H1 (cell line): ENCODE measurements around the gene PRTG. TPM values are rescaled to one million over a fixed set of nuclear protein-coding genes. Genes with fewer than 3 reads are reported as not detected.

Source experiments
- CTCF ChIA-PET: fragments of 300-600 bp; sonication (Branson Sonifier 250); formaldehyde crosslinking; loops from one replicate; lab custom pipeline; 2021; ENCODE audit not compliant: partially characterized antibody; lab: Charles Lee
- POLR2A ChIA-PET: fragments of 300-600 bp; sonication (Branson Sonifier 250); formaldehyde crosslinking; loops from one replicate; lab custom pipeline; 2021; ENCODE audit warnings: inconsistent platforms; ENCODE audit not compliant: partially characterized antibody; lab: Charles Lee
- DNase-seq, 2 experiments: peaks; one replicate each; pipeline versions ENCODE4 v3.0.0 to v3.0.0-alpha.2; 2010 to 2022; ENCODE audit warnings: low spot score in 2 of 2, low read depth in 1 of 2, mixed read lengths in 1 of 2
- FAIRE-seq: peaks from 2 replicates; lab custom pipeline; 2011; peaks lifted over from hg19 to GRCh38; lab: Jason Lieb, UNC
- H2AFZ ChIP-seq: 2 replicates; pipeline ENCODE4 v1.8.1; 2012; ENCODE audit warnings: low read length, inconsistent platforms
- H2AK5ac ChIP-seq: 2 replicates; pipeline ENCODE4 v1.6.1; 2013; ENCODE audit warnings: low read depth, low read length
- H2BK120ac ChIP-seq: replicated peaks from 2 replicates; pipeline ENCODE3; 2013; ENCODE audit warnings: low read depth, low read length, inconsistent platforms
- H2BK12ac ChIP-seq: 2 replicates; pipeline ENCODE4 v1.6.1; 2013; ENCODE audit warnings: low read depth, low read length
- H2BK15ac ChIP-seq: 2 replicates; pipeline ENCODE4 v1.6.1; 2013; ENCODE audit warnings: low read length
- H2BK20ac ChIP-seq: 2 replicates; pipeline ENCODE4 v1.6.1; 2013; ENCODE audit warnings: low read length
- H2BK5ac ChIP-seq: 2 replicates; pipeline ENCODE4 v1.6.1; 2013; ENCODE audit warnings: low read depth, low read length
- H3K14ac ChIP-seq: 2 replicates; pipeline ENCODE4 v1.6.1; 2013; ENCODE audit warnings: inconsistent platforms; ENCODE audit not compliant: insufficient read length
- H3K18ac ChIP-seq: 2 replicates; pipeline ENCODE4 v1.6.1; 2013; ENCODE audit warnings: low read length; ENCODE audit errors: extremely low read depth
- H3K23ac ChIP-seq: 2 replicates; pipeline ENCODE4 v1.6.1; 2013; ENCODE audit warnings: inconsistent platforms; ENCODE audit not compliant: insufficient read length
- H3K23me2 ChIP-seq: 2 replicates; pipeline ENCODE4 v1.6.1; 2013; ENCODE audit warnings: low read depth, low read length
- H3K27ac ChIP-seq: 2 replicates; pipeline ENCODE4 v1.6.1; 2011; ENCODE audit warnings: low read depth, low read length, inconsistent platforms
- H3K27me3 ChIP-seq, 4 experiments: replicated peaks in 1 of 4; 1 replicate in 1 of 4; 2 replicates in 3 of 4; pipeline versions ENCODE4 v1.6.1 to v1.8.1; 2011 to 2013; ENCODE audit warnings: low read length in 3 of 4, mild to moderate bottlenecking in 3 of 4, inconsistent platforms in 2 of 4, mixed read lengths in 2 of 4, moderate library complexity in 1 of 4; ENCODE audit not compliant: control insufficient read depth in 3 of 4, insufficient read depth in 3 of 4; ENCODE audit errors: extremely low read depth in 1 of 4
- H3K36me3 ChIP-seq, 4 experiments: 2 replicates each; pipeline versions ENCODE4 v1.6.1 to v1.8.1; 2011 to 2013; ENCODE audit warnings: mild to moderate bottlenecking in 4 of 4, low read length in 3 of 4, moderate library complexity in 2 of 4, control low read depth in 1 of 4, inconsistent platforms in 1 of 4; ENCODE audit not compliant: insufficient read depth in 4 of 4, control insufficient read depth in 2 of 4
- H3K4ac ChIP-seq: replicated peaks from 2 replicates; pipeline ENCODE3; 2013; ENCODE audit warnings: low read length, low read depth, mixed read lengths, inconsistent platforms; ENCODE audit not compliant: insufficient read length
- H3K4me1 ChIP-seq, 4 experiments: replicated peaks in 1 of 4; 1 replicate in 1 of 4; 2 replicates in 3 of 4; pipeline versions ENCODE4 v1.6.1 to v1.8.1; 2011 to 2013; ENCODE audit warnings: low read length in 3 of 4, inconsistent platforms in 2 of 4, mixed read lengths in 1 of 4; ENCODE audit not compliant: insufficient read depth in 4 of 4, control insufficient read depth in 3 of 4
- H3K4me2 ChIP-seq, 2 experiments: 2 replicates each; pipeline versions ENCODE4 v1.6.1 to v1.8.1; 2011 to 2013; ENCODE audit warnings: low read depth in 2 of 2, low read length in 2 of 2, control low read depth in 1 of 2, inconsistent platforms in 1 of 2, mild to moderate bottlenecking in 1 of 2; ENCODE audit not compliant: insufficient read depth in 1 of 2
- H3K4me3 ChIP-seq, 4 experiments: fragments of 200-600, 300-600 bp in 1 of 4; sonication (generic), shearing (Covaris generic), sonication (Bioruptor Twin) in 1 of 4; 2 replicates each; pipeline versions ENCODE4 v1.5.1 to v1.8.1; 2011 to 2016; ENCODE audit warnings: low read length in 4 of 4, low read depth in 3 of 4, control low read depth in 2 of 4, inconsistent platforms in 2 of 4, mild to moderate bottlenecking in 2 of 4, mixed read lengths in 1 of 4, moderate library complexity in 1 of 4; ENCODE audit not compliant: insufficient read depth in 2 of 4; ENCODE audit errors: extremely low read depth in 1 of 4
- H3K56ac ChIP-seq: replicated peaks from 2 replicates; pipeline ENCODE3; 2013; ENCODE audit warnings: low read depth, mild to moderate bottlenecking, mixed read lengths, low read length, inconsistent platforms; ENCODE audit not compliant: insufficient read length
- H3K79me1 ChIP-seq: 2 replicates; pipeline ENCODE4 v1.6.1; 2013; ENCODE audit warnings: low read depth, low read length, control low read depth
- H3K79me2 ChIP-seq, 2 experiments: 2 replicates each; pipeline versions ENCODE4 v1.6.1 to v1.8.1; 2012 to 2013; ENCODE audit warnings: low read length in 2 of 2, mild to moderate bottlenecking in 2 of 2, inconsistent platforms in 1 of 2; ENCODE audit not compliant: insufficient read depth in 2 of 2, control insufficient read depth in 1 of 2
- H3K9ac ChIP-seq, 4 experiments: replicated peaks in 1 of 4; 1 replicate in 1 of 4; 2 replicates in 3 of 4; pipeline versions ENCODE4 v1.6.1 to v1.8.1; 2011 to 2013; ENCODE audit warnings: low read depth in 3 of 4, low read length in 3 of 4, control low read depth in 2 of 4, mild to moderate bottlenecking in 2 of 4, moderate library complexity in 2 of 4, inconsistent platforms in 1 of 4; ENCODE audit errors: extremely low read depth in 1 of 4
- H3K9me3 ChIP-seq, 2 experiments: 2 replicates each; pipeline versions ENCODE4 v1.6.1 to v1.8.1; 2012 to 2013; ENCODE audit warnings: mild to moderate bottlenecking in 2 of 2, moderate library complexity in 2 of 2, control low read depth in 1 of 2, inconsistent platforms in 1 of 2, low read depth in 1 of 2, low read length in 1 of 2, mixed read lengths in 1 of 2; ENCODE audit not compliant: insufficient read depth in 2 of 2
- H4K20me1 ChIP-seq, 2 experiments: replicated peaks in 1 of 2; 2 replicates each; pipeline versions ENCODE3 to v1.8.1; 2011 to 2013; ENCODE audit warnings: inconsistent platforms in 2 of 2, low read length in 2 of 2, mild to moderate bottlenecking in 1 of 2; ENCODE audit not compliant: insufficient read depth in 2 of 2, control insufficient read depth in 1 of 2
- H4K5ac ChIP-seq: 2 replicates; pipeline ENCODE4 v1.6.1; 2013; ENCODE audit warnings: low read length, low read depth, mixed read lengths, inconsistent platforms; ENCODE audit not compliant: insufficient read length
- H4K8ac ChIP-seq: 2 replicates; pipeline ENCODE4 v1.8.0; 2013; ENCODE audit warnings: mild to moderate bottlenecking, moderate library complexity, low read length, inconsistent platforms; ENCODE audit not compliant: insufficient read depth; ENCODE audit errors: extremely low read depth
- H4K91ac ChIP-seq: replicated peaks from 2 replicates; pipeline ENCODE3; 2013; ENCODE audit warnings: low read length, mixed read lengths, inconsistent platforms; ENCODE audit not compliant: insufficient read length
- CEBPB ChIP-seq: IDR thresholded peaks from 2 replicates; pipeline ENCODE4 v1.6.1; 2012; ENCODE audit warnings: low read depth, low read length
- CTBP2 ChIP-seq: IDR thresholded peaks from 2 replicates; pipeline ENCODE4 v1.7.0; 2011; ENCODE audit warnings: borderline replicate concordance, mild to moderate bottlenecking, moderate library complexity, mixed read lengths, low read length; ENCODE audit not compliant: insufficient read depth, insufficient read length
- EGR1 ChIP-seq: IDR thresholded peaks from 2 replicates; pipeline ENCODE4 v1.6.1; 2011; ENCODE audit warnings: low read depth, low read length, borderline replicate concordance
- GTF2F1 ChIP-seq: IDR thresholded peaks from 2 replicates; pipeline ENCODE4 v1.6.1; 2012; ENCODE audit warnings: low read depth, low read length, improper control_type of control experiment, borderline replicate concordance
- HDAC6 ChIP-seq: IDR thresholded peaks from one replicate; pipeline ENCODE4 v1.7.1; 2012; ENCODE audit warnings: low read depth, mild to moderate bottlenecking, inconsistent platforms, low read length, moderate library complexity
- NANOG ChIP-seq: IDR thresholded peaks from 2 replicates; pipeline ENCODE4 v1.6.1; 2011; ENCODE audit warnings: low read length, low read depth, mild to moderate bottlenecking, inconsistent platforms; ENCODE audit not compliant: insufficient read depth, poor library complexity, severe bottlenecking
- PHF8 ChIP-seq: fragments of 200-600 bp; sonication (generic); conservative IDR thresholded peaks from 2 replicates; pipeline ENCODE4 v1.7.1; 2012; ENCODE audit warnings: low read depth, mild to moderate bottlenecking, inconsistent platforms, low read length, moderate library complexity
- POU5F1 ChIP-seq: IDR thresholded peaks from 2 replicates; pipeline ENCODE4 v1.6.1; 2011; ENCODE audit warnings: low read depth, mild to moderate bottlenecking, low read length, moderate library complexity
- RFX5 ChIP-seq: IDR thresholded peaks from 2 replicates; pipeline ENCODE4 v1.6.1; 2011; ENCODE audit warnings: low read depth, low read length, improper control_type of control experiment, borderline replicate concordance
- SP1 ChIP-seq: IDR thresholded peaks from 2 replicates; pipeline ENCODE4 v1.6.1; 2011; ENCODE audit warnings: low read depth, low read length
- YY1 ChIP-seq: IDR thresholded peaks from 2 replicates; pipeline ENCODE4 v1.6.1; 2011; ENCODE audit warnings: low read depth, mild to moderate bottlenecking, low read length
- WGBS, 2 experiments: shearing (Covaris generic) in 1 of 2; methylation state at CpG; one replicate each; pipeline versions ENCODE4 v1.1.6 to v1.1.7; 2013 to 2015; ENCODE audit warnings: low lambda C conversion rate in 2 of 2, mixed read lengths in 2 of 2, inconsistent platforms in 1 of 2, low coverage in 1 of 2, missing lambda C conversion rate in 1 of 2; ENCODE audit not compliant: insufficient replicate concordance in 2 of 2, insufficient coverage in 1 of 2, insufficient read length in 1 of 2; ENCODE audit errors: extremely low coverage in 1 of 2, missing lambda C conversion rate in 1 of 2; 5-methylcytosine and 5-hydroxymethylcytosine counted together
- polyA plus RNA-seq, 7 experiments: library from polyadenylated mRNA; depleted of rRNA in 3 of 7; stranded (reverse) in 5 of 7; unstranded in 2 of 7; fragments of >200 nt in 5 of 7; fragments of 200-250 nt in 2 of 7; gene quantifications; 1 replicate in 5 of 7; 2 replicates in 1 of 7; 4 replicates in 1 of 7; pipeline versions ENCODE4 v1.2.1 to v1.2.3, GENCODE V29; 2011 to 2013; ENCODE audit warnings: missing spikeins in 2 of 7, mixed read lengths in 2 of 7
- total RNA-seq: library from RNA; stranded (reverse); fragmentation: NEBNext Ultra II Directional; extraction: Animal tissue kit (Norgen Biotek cat#: 25700); gene quantifications from 2 replicates; pipeline ENCODE4 v1.2.1, GENCODE V29; 2021
- TF ChIP-seq, protein P1 (sequence below), 3 experiments: IDR thresholded peaks; 1 replicate in 2 of 3; 2 replicates in 1 of 3; pipeline versions ENCODE4 v1.5.1 to v1.6.1; 2011; ENCODE audit warnings: low read length in 3 of 3, mild to moderate bottlenecking in 3 of 3, inconsistent platforms in 2 of 3, low read depth in 1 of 3, moderate library complexity in 1 of 3; ENCODE audit not compliant: insufficient read depth in 1 of 3; ENCODE audit errors: control extremely low read depth in 1 of 3

PRTG gene
- total and polyA plus RNA-seq, 2 of the 8 experiments (the other 6 are each of a cell fraction or from before 2014, with no cell fraction given) = 3.1 to 3.2 TPM

- Histone ChIP-seq H3K4ac (no peak overlapping the region), H3K79me1 (no peaks in the 10 kb centered on the region), H4K5ac (no peak overlapping the region), H2AFZ (no peak overlapping the region), H4K91ac (no peak overlapping the region), H3K23ac (no peak overlapping the region), H3K9ac (no peak overlapping the region), H3K9me3 (0 out of 4 replicates have a peak, but pooled peaks cover 0 to 3% of the 10 kb centered on the region in 2 experiments), H3K18ac (no peak overlapping the region), H2BK12ac (no peak overlapping the region), H3K4me3 (no peak overlapping the region), H3K56ac (no peak overlapping the region), H3K27me3 (no peaks in the 10 kb centered on the region; a peak in 1 of 7 replicates), H3K14ac (no peak overlapping the region), H2BK120ac (no peak overlapping the region), H3K36me3 (no peaks in the 10 kb centered on the region), H3K4me2 (no peak overlapping the region), H3K4me1 (no peaks in the 10 kb centered on the region), H3K27ac (no peak overlapping the region), H3K23me2 (no peaks in the 10 kb centered on the region), H4K8ac (no peak overlapping the region), H2BK5ac (no peak overlapping the region), H2AK5ac (no peak overlapping the region), H2BK20ac (no peak overlapping the region), H2BK15ac (no peak overlapping the region), H4K20me1 (peaks cover 0 to 1% of the 10 kb centered on the region in 2 experiments), H3K79me2 (no peaks in the 10 kb centered on the region)
- FAIRE-seq (no peak), DNase-seq (no peak)
- CTCF ChIA-PET = interaction anchor here (1.4 kb wide), 1 partner anchor 66 kb away, joined by 3 read pairs; no protein-coding TSS in a partner anchor
- WGBS, 2 experiments = 86% methylated on average over 3 of the region's 4 CpGs; no CpG with 5 or more reads in 1 of the 2 experiments
- POLR2A ChIA-PET = interaction anchor here (0.6 kb wide), 1 partner anchor 12 kb away, joined by 3 read pairs; no protein-coding TSS in a partner anchor
- TF ChIP-seq HDAC6 = no peak
- TF ChIP-seq EGR1 = no peak
- no peak for TF ChIP-seq CEBPB
- TF ChIP-seq NANOG = no peak
- TF ChIP-seq PHF8 = no peak
- TF ChIP-seq YY1 = no peak
- no peak for TF ChIP-seq SP1
- no peak for TF ChIP-seq CTBP2
- TF ChIP-seq, protein P1, sequence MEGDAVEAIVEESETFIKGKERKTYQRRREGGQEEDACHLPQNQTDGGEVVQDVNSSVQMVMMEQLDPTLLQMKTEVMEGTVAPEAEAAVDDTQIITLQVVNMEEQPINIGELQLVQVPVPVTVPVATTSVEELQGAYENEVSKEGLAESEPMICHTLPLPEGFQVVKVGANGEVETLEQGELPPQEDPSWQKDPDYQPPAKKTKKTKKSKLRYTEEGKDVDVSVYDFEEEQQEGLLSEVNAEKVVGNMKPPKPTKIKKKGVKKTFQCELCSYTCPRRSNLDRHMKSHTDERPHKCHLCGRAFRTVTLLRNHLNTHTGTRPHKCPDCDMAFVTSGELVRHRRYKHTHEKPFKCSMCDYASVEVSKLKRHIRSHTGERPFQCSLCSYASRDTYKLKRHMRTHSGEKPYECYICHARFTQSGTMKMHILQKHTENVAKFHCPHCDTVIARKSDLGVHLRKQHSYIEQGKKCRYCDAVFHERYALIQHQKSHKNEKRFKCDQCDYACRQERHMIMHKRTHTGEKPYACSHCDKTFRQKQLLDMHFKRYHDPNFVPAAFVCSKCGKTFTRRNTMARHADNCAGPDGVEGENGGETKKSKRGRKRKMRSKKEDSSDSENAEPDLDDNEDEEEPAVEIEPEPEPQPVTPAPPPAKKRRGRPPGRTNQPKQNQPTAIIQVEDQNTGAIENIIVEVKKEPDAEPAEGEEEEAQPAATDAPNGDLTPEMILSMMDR (IDR thresholded peaks at IDR 0.05; ENCODE audit: control extremely low read depth in 1 of 3, insufficient read depth in 1 of 3, low read depth in 1 of 3, low read length in 3 of 3) = no peak
- no peak for TF ChIP-seq POU5F1
- TF ChIP-seq RFX5 = no peak
- no peak for TF ChIP-seq GTF2F1
Measured at GRCh38 chr15:55707951-55708350, 35.0 kb downstream of the PRTG start.
